ENCODE measurements around the gene PITPNM1.
"Not testable (repeated sequence)": the region's sequence is repeated elsewhere in the genome, so short reads cannot be mapped to it uniquely, and the experiment has no call there.

Gene PITPNM1

DNA sequence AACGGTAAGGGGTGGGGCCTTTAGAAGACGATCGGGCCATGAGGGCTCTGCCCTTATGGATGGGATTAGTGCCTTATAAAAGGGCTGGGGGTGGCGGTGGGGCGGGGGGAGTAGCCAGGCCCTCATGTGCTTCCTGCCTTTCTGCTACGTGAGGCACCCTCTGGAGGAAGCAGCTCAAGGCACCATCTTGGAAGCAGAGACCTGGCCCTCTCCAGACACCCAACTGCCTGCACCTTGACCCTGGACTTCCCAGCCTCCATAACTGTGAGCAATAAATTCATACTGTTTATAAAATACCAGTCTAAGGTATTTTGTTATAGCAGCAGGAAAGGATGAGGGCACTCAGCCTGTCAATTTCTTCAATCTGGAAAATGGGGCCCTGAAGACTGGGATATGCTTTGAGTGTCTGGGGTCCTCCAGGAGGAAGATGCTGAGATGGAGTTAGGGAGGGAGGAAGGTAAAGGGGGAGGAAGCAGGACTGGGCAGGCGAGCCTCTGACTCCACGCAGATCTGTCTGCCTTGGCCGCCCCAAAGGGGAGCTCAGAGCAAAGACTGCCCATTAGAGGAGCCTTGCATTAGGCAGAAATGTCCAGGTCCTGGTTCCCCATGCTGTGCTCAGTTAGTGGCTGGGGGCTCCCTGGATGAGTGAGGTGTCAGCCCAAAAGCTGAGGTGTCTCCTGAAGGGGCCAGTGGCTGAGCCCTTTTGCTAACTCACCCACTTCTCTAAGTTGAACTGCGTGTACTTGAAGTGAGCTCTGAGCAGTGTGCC is 12.8 kb upstream of the PITPNM1 start:
- H3K4me1 Mint-ChIP-seq = no peaks in the 10 kb centered on the region
- peaks cover 14 to 29% of the 10 kb centered on the region in 2 donors for H3K27me3 Mint-ChIP-seq
- H3K36me3 Mint-ChIP-seq = no peaks in the 10 kb centered on the region
- H3K9me3 Mint-ChIP-seq = no peaks in the 10 kb centered on the region
- DNase-seq (no peak), ATAC-seq (replicated peaks) (no peak)
- no peak overlapping the region for H3K27ac Mint-ChIP-seq
- no peak overlapping the region for H3K4me3 Mint-ChIP-seq

DNA sequence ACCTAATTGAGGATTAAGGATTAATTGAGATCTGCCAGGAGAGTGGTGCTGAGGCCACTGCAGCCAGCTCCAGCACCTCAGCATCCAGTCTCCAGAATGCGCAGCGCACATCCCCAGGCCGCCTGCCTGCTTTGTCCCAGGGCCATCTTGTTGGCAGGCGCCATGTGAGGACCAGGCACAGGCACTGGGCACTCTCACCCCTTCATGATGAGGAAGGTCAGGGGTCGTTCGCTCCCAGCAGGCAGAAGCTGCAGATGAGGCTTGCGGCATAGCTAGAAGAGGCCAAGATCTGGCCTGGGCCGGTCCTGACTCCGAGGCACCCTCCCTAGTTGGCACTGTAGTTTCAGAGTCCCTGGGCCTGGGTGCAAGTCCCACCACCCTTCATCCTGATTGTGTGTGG is 11.6 kb upstream of the PITPNM1 start:
- Mint-ChIP-seq H3K4me3 (no peak overlapping the region), H3K36me3 (no peaks in the 10 kb centered on the region), H3K9me3 (no peaks in the 10 kb centered on the region), H3K27me3 (peaks cover 14 to 37% of the 10 kb centered on the region in 2 donors), H3K4me1 (no peaks in the 10 kb centered on the region), H3K27ac (no peak overlapping the region)
- ATAC-seq (replicated peaks) = no peak
- no peak for DNase-seq

DNA sequence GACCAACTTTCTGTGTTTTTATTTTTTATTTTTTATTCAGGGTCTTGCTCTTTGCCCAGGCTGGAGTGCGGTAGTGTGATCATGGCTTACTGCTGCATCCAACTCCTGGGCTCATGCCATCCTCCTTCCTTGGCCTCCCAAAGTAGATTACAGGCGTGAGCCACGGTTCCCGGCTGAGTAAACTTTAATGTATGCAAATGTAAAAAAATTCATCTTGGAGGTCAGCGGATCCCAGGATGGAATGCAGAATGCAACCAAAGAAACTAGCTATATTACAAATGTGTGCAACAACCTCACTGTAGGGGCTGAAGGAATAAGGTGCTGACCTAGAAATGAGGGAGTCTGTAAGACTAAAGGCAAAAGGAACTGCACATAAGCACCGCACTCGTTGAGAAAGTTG is 9.0 kb upstream of the PITPNM1 start:
- Mint-ChIP-seq H3K4me3 (no peak overlapping the region), H3K27ac (no peak overlapping the region), H3K36me3 (no peaks in the 10 kb centered on the region), H3K27me3 (peaks cover 20 to 41% of the 10 kb centered on the region in 2 donors), H3K9me3 (no peaks in the 10 kb centered on the region), H3K4me1 (peaks cover 2 to 3% of the 10 kb centered on the region in 2 donors)
- DNase-seq (no peak), ATAC-seq (replicated peaks) (no peak)

DNA sequence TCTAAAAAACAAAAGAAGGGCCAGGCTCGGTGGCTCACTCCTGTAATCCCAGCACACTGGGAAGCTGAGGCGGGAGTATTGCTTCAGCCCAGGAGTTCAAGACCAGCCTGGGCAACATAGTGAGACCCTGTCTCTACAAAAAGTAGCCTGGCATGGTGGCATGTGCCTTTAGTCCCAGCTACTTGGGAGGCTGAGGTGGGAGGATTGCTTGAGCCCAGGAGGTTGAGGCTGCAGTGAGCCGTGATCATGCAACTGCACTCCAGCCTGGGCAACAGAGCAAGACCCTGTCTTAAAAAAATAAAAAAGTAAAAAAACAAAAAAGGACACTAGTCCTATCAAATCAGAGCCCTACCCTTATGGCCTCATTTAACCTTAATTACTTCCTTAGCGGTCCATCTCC is 6.4 kb upstream of the PITPNM1 start:
- H3K9me3 Mint-ChIP-seq; H3K36me3 Mint-ChIP-seq; H3K4me3 Mint-ChIP-seq; H3K27ac Mint-ChIP-seq; DNase-seq; ATAC-seq (replicated peaks): not testable (repeated sequence)
- Mint-ChIP-seq H3K4me1 (peaks cover 15 to 23% of the 10 kb centered on the region in 2 donors), H3K27me3 (peaks cover 12 to 32% of the 10 kb centered on the region in 2 donors)

DNA sequence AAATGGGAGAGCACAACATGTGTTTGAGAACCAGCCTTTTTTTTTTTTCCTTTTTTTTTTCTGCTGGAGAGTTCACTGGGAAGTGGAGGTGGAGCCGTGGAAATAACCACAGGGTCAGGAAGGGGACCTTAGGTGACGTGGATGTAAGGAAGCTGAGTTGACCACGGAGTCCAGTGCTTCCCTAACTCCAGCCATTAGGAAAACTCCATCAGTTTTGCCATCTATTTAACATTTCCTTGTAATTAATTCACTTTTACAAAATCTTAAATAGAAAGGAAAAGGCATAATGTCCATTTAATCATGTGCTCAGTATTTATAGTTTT is 4.8 kb upstream of the PITPNM1 start:
- DNase-seq (no peak), ATAC-seq (replicated peaks) (no peak)
- peaks cover 6% of the 10 kb centered on the region in 2 donors for H3K36me3 Mint-ChIP-seq
- peak overlapping the region; percentile 32 for H3K27ac Mint-ChIP-seq
- H3K9me3 Mint-ChIP-seq = no peaks in the 10 kb centered on the region
- H3K4me3 Mint-ChIP-seq = no peak overlapping the region
- peaks cover 25 to 36% of the 10 kb centered on the region in 2 donors for H3K4me1 Mint-ChIP-seq
- H3K27me3 Mint-ChIP-seq = peaks cover 12 to 21% of the 10 kb centered on the region in 2 donors

DNA sequence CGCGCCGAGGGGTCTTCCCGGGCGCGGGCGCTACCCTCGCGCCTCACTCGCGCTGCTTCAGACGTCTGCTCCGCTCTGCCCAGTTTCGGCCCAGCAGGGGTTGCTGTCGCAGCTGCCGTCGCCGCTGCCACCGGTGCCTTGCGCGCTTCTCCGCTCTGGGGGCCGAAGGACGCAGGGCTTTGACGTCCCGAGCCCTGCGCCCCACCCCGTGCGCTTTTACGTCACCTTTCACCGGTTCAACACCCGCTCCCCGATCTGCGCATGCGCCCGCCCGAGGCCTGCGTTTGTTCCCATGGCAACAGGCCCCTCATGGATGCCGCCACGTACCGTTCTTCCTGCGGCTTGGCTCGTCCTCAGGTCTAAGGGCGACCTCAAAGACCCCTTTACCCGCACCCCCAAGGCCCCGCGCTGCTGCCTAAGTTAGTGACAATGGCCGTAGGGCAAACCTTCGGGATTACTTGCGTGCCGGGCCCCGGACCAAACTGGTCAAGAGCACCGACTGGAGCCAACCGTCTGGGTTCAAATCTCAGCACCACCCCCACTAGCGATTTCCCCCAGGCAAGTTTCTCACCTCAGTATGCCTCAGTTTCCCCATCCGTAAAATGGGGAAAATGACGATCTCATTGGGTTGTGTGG is 3.4 kb upstream of the PITPNM1 start:
- peak; percentile 96 for DNase-seq
- Mint-ChIP-seq H3K9me3 (no peaks in the 10 kb centered on the region), H3K27me3 (peaks cover 7 to 12% of the 10 kb centered on the region in 2 donors), H3K36me3 (peaks cover 7 to 11% of the 10 kb centered on the region in 2 donors), H3K27ac (peak overlapping the region; percentile 91), H3K4me3 (peak overlapping the region; percentile 85 to 87), H3K4me1 (peaks cover 28 to 45% of the 10 kb centered on the region in 2 donors)
- peak; percentile 48 to 54 for ATAC-seq (replicated peaks)

DNA sequence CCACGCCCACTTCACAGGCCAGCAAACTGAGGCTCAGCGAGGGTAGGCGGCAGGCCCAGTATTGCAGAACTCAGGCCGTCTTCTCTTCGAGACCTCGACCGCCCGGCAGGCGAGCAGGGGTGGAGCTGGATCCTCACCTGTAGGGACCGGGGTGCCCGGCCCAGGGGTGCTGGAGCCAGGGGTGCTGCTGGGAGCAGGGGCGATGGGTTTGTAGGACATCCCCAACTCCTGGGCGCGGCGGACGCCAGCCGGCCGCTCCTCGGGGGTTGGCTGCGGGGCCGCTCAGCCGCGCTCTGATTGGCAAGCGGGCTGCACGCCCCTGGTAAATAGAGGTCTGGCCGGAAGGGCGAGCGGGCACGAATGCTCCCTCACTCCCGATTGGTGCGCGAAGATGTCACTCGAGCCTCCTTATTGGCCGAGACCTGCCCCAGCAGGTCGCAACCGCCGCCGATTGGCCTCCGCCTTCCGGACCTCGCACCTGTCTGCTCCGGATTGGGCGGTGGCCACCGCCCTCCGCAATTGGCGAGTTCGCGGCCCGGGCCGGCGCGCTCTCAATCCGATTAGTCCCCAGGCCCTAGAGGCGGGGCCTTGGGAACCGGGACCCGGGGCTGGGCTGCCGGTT is 2.8 kb upstream of the PITPNM1 start, which contains the start of gene CDK2AP2:
Gene CDK2AP2 (minus strand): TSS at position 299 of the 622 bp plus-strand sequence. CDS start 80 bp downstream, at position 219.
- Mint-ChIP-seq H3K27me3 (peaks cover 7 to 12% of the 10 kb centered on the region in 2 donors), H3K4me1 (peaks cover 32 to 51% of the 10 kb centered on the region in 2 donors), H3K9me3 (no peaks in the 10 kb centered on the region), H3K36me3 (peaks cover 7 to 14% of the 10 kb centered on the region in 2 donors), H3K27ac (peak within 1 kb of the TSS; percentile 91), H3K4me3 (peak within 1 kb of the TSS; percentile 85 to 87)
- DNase-seq (peak; percentile 98), ATAC-seq (replicated peaks) (peak; percentile 76 to 79)

DNA sequence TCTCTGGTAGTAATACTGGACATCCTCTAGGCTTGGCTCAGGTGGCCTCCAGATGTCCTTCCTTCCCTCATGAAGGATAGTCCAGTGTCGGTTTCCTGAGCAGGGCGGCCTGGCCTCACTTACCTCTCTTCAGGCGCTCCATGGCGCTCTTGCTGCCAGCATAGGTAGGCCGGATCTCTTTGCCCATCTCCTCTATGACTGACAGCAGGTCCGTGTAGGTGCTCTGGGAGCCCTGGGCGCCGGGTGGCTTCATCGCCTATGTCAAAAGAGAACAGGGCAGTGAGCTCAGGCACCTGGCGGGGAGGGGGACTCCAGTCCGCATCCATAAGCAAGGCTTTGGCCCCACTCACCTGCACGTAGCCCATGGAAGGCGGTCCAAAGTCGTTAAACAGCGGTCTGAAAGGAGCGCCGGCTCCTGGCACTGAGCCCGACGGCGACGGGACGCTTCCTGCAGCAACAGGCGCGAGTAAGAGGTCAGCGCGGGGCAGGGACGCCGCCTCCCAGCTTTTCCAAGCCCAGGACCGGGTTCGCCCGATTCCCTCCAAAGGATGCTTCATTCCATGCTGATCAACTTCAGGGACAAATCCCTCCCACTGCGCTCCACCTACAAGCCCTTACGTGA is 2.2 kb upstream of the PITPNM1 start:
- Mint-ChIP-seq H3K27ac (peak overlapping the region; percentile 63), H3K4me1 (peaks cover 37 to 57% of the 10 kb centered on the region in 2 donors), H3K36me3 (peaks cover 7 to 19% of the 10 kb centered on the region in 2 donors), H3K27me3 (peaks cover 6 to 7% of the 10 kb centered on the region in 2 donors), H3K4me3 (peak overlapping the region; percentile 85 to 87), H3K9me3 (no peaks in the 10 kb centered on the region)
- ATAC-seq (replicated peaks) = no peak
- DNase-seq = no peak

DNA sequence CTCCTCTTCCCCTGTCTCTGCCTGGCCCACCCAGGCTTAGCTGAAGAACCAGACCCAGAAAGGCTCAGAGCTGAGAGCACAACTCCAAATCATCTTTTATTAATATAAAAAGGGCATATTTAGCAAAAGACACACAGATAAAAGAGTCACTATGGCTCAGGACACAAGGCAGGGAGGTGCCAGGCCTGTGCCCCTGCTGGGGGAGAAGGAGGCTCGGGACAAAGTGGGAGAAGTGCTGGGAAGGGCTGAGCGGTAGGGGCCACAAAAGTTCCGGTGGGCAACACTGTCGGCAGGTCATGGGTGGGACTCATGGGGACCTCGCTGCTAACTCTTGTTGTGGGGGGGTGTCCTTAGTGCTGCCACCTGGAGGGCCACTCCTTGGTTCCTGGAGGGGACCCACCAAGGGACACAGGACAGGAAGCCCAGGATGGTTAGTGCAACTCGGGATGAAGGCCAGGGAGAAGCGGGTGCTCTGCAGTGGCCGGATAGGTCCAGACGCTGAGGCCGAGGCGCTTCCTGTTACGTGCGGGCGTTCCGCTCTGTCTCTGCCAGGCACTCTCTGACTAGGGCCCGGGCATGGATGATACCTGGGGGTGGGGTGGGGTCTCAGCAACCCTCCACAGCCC is 1.4 kb upstream of the PITPNM1 start:
- Mint-ChIP-seq H3K4me1 (peaks cover 38 to 60% of the 10 kb centered on the region in 2 donors), H3K9me3 (no peaks in the 10 kb centered on the region), H3K27ac (peak overlapping the region; percentile 98), H3K4me3 (peak overlapping the region; percentile 87 to 90), H3K27me3 (peaks cover 4 to 7% of the 10 kb centered on the region in 2 donors), H3K36me3 (peaks cover 7 to 26% of the 10 kb centered on the region in 2 donors)
- ATAC-seq (replicated peaks) (no peak), DNase-seq (no peak)

DNA sequence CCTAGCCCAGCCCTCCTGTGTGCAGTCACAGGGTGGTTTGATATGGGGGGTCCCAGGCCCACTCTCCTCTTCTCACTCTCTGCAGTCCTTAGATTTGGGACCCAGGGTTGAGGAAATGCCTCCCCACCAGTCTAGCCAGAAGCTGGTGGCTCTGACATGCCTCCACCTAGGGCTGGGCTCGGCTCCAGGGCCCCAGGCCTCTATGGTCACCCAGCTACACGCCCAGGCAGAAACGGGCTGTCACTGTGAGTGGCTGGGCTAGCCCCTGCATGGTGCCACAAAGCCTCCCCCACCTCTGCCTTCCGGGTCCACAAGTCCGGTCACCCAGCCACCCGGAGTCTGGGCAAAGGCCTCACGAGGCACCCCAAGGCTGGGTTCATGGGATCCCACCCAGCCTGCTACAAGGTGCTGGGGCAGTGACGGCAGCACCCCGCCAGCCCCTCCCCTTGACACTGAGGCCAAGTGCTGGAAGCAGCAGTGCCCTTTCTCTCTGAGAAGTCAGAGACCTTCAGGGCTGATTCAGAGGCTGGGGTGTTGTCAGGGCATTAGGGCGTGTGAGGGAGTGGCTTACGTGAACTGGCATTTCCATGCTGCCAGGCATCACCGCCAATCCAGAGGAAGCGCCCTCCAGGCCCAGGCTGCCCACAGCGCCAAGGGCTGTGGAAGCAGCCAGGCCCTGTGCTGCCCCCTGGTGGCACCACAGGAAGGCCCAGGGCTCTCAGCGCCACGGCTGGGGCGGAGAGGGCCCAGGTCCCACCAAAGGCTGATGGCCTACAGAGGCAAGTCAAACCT is 638 bp upstream of the PITPNM1 start:
- Mint-ChIP-seq H3K27ac (peak overlapping the region; percentile 98), H3K9me3 (no peaks in the 10 kb centered on the region), H3K27me3 (peaks cover 1 to 4% of the 10 kb centered on the region in 2 donors), H3K36me3 (peaks cover 14 to 33% of the 10 kb centered on the region in 2 donors), H3K4me1 (peaks cover 44 to 67% of the 10 kb centered on the region in 2 donors), H3K4me3 (peak overlapping the region; percentile 87 to 90)
- peak; percentile 91 for DNase-seq
- peak; percentile 62 to 63 for ATAC-seq (replicated peaks)

DNA sequence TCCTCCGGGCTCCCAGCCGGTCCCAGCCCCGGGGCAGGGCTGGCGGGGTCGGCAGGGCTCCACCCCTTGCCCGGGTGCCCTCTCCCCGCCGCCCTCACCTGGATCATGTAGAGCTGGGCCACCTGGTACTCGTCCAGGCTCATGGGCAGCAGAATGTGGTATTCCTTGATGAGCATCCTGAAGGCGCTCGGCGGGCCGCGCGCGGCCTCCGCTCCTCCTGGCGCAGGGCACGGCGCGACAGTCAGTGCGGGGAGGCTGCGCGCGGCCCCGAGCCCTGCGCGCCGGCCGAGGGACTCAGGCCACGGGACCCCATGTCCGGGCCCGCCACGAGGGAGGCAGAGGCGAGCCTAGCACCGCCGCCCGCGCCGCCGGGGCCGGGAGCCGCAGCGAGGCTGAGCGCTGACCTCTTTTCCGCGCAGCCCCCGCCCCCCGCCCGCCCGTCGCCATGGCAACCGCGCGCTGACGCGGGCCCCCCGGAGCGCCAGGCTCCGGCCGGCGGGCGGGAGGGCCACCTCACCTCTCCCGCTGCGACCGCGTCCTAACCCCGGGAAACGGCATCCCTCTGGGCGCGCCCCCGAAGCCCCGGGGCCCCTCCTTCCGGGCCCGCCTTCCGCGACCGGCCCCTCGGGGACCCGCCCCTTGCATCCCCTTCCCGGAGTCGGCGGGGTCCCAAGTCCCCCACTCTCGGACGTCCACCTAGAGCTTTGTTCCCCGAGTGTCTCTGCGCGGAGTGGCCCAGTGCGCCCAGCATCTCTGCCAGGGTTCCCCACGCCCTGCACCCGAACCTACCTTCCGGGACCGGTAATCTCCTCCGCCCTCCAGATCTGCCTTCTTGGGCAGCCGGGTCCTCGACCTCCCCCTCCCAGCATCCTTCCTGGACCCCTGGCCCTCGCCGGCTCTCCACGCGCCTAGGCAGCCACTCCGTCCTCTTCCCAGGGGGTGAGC is 886 bp downstream of the PITPNM1 start:
- H3K36me3 Mint-ChIP-seq = peaks cover 26 to 44% of the 10 kb centered on the region in 2 donors
- no peak for ATAC-seq (replicated peaks)
- H3K27me3 Mint-ChIP-seq = no peaks in the 10 kb centered on the region
- peaks cover 0 to 2% of the 10 kb centered on the region in 2 donors for H3K9me3 Mint-ChIP-seq
- H3K4me1 Mint-ChIP-seq = peaks cover 46 to 70% of the 10 kb centered on the region in 2 donors
- no peak for DNase-seq
- H3K4me3 Mint-ChIP-seq = peak overlapping the region; percentile 87 to 90
- peak overlapping the region; percentile 84 for H3K27ac Mint-ChIP-seq
